Loucy (cell line): ENCODE measurements around the gene RPL39L.
A peak's percentile ranks its signal among the peaks of the same experiment; 100 is the strongest.

ENCODE experiments used
- H2AFZ ChIP-seq: fragments of 200-600 bp; sonication (generic); 2 replicates; pipeline ENCODE4 v1.6.0; 2016; ENCODE audit warnings: antibody characterized with exemption, mild to moderate bottlenecking, low read length, moderate library complexity
- H3F3A ChIP-seq: fragments of 200-600 bp; 2 replicates; pipeline ENCODE4 v1.6.0; 2016; ENCODE audit warnings: antibody characterized with exemption, low read depth, mild to moderate bottlenecking
- H3K27me3 ChIP-seq: fragments of 200-600 bp; sonication (generic); 2 replicates; pipeline ENCODE4 v1.6.1; 2014; ENCODE audit warnings: low read length, mild to moderate bottlenecking; ENCODE audit not compliant: insufficient read depth, poor library complexity, severe bottlenecking
- H3K36me3 ChIP-seq: fragments of 200-600 bp; sonication (generic); 2 replicates; pipeline ENCODE4 v1.6.1; 2016; ENCODE audit warnings: low read length; ENCODE audit not compliant: insufficient read depth
- H3K4me1 ChIP-seq: fragments of 200-600 bp; sonication (generic); 2 replicates; pipeline ENCODE4 v1.5.1; 2014; ENCODE audit warnings: low read length, mild to moderate bottlenecking; ENCODE audit not compliant: insufficient read depth, poor library complexity, severe bottlenecking
- H3K4me2 ChIP-seq: fragments of 200-600 bp; sonication (generic); 2 replicates; pipeline ENCODE4 v1.6.0; 2014; ENCODE audit warnings: antibody characterized with exemption, low read length, low read depth, mild to moderate bottlenecking; ENCODE audit not compliant: poor library complexity, severe bottlenecking
- H3K4me3 ChIP-seq: fragments of 200-600 bp; sonication (generic); 2 replicates; pipeline ENCODE4 v1.5.1; 2014; ENCODE audit warnings: low read length, mild to moderate bottlenecking, mixed read lengths; ENCODE audit not compliant: poor library complexity, severe bottlenecking
- H3K79me2 ChIP-seq: fragments of 200-600 bp; sonication (generic); 2 replicates; pipeline ENCODE4 v1.6.1; 2014; ENCODE audit warnings: low read length; ENCODE audit not compliant: insufficient read depth
- H3K9ac ChIP-seq: fragments of 200-600 bp; sonication (generic); 2 replicates; pipeline ENCODE4 v1.6.0; 2014; ENCODE audit warnings: mild to moderate bottlenecking, low read depth, low read length, moderate library complexity; ENCODE audit not compliant: poor library complexity, severe bottlenecking
- H3K9me2 ChIP-seq: fragments of 200-600 bp; sonication (generic); replicated peaks from 2 replicates; pipeline ENCODE4 v1.6.1; 2016; ENCODE audit warnings: low read depth, low read length, mixed read lengths
- H3K9me3 ChIP-seq: fragments of 200-600 bp; sonication (generic); 2 replicates; pipeline ENCODE4 v1.6.1; 2014; ENCODE audit warnings: mild to moderate bottlenecking, antibody characterized with exemption, low read length, low read depth; ENCODE audit not compliant: insufficient read depth
- H4K20me1 ChIP-seq: fragments of 200-600 bp; sonication (generic); 2 replicates; pipeline ENCODE4 v1.6.0; 2014; ENCODE audit warnings: antibody characterized with exemption, low read length, mild to moderate bottlenecking; ENCODE audit not compliant: insufficient read depth, poor library complexity, severe bottlenecking
- EZH2phosphoT487 ChIP-seq: fragments of 200-600 bp; IDR thresholded peaks from 2 replicates; pipeline ENCODE4 v1.6.1; 2018; ENCODE audit warnings: antibody characterized with exemption, mild to moderate bottlenecking, moderate library complexity, borderline replicate concordance
- TF ChIP-seq, protein P1 (sequence below): fragments of 200-600 bp; sonication (generic); conservative IDR thresholded peaks from 2 replicates; pipeline ENCODE4 v1.5.1; 2014; ENCODE audit warnings: mild to moderate bottlenecking, antibody characterized with exemption, low read length

Gene RPL39L

DNA sequence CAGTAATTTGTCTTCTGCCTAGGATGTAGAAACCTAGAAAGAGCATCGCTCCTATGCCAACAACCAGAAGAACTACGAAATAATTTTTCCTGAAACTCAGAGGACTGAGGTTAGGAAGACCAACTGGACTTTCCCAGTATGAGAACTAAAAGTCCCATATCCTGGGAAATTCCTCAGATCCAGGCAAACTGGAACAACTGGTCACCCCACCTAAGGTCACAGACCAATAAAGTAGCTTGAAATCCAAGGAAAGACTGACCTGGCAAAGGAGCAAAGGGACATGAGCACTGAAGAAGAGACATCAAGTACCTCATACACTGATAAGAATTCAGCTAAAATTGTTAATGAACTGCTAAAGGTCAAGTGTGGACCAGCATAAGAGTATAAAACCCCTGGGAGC lies 6.6 kb downstream of the RPL39L start:
- peaks cover 9% of the 10 kb centered on the region for H3K4me1 ChIP-seq

DNA sequence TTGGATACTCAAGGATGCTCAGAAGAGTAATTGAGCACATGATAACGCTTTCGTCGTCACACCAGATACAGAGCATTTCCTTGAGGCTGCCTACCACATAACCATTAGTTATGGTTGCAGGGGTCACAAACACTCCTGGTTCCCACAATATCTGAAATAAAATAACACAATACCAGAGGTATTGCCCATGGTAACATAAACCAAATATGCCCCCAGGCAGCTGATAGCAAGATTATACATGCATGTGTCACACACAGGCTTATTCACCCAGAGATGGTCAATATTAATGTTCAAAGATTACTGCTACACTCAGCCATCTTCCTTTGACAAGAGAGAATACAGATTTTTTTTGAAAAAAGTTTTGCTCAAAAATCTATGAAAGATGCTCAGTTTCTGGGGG lies 7.3 kb downstream of the RPL39L start:
- Histone ChIP-seq H2AFZ (no peak overlapping the region), H3F3A (no peaks in the 10 kb centered on the region), H3K4me2 (no peak overlapping the region), H3K9ac (no peak overlapping the region), H3K9me3 (peaks cover 6% of the 10 kb centered on the region; the same call in 1 of the 2 replicates), H3K79me2 (no peaks in the 10 kb centered on the region), H3K27me3 (no peaks in the 10 kb centered on the region), H4K20me1 (no peaks in the 10 kb centered on the region), H3K36me3 (no peaks in the 10 kb centered on the region), H3K4me3 (no peak overlapping the region), H3K9me2 (no peaks in the 10 kb centered on the region), H3K4me1 (peaks cover 9% of the 10 kb centered on the region)
- TF ChIP-seq, protein P1, sequence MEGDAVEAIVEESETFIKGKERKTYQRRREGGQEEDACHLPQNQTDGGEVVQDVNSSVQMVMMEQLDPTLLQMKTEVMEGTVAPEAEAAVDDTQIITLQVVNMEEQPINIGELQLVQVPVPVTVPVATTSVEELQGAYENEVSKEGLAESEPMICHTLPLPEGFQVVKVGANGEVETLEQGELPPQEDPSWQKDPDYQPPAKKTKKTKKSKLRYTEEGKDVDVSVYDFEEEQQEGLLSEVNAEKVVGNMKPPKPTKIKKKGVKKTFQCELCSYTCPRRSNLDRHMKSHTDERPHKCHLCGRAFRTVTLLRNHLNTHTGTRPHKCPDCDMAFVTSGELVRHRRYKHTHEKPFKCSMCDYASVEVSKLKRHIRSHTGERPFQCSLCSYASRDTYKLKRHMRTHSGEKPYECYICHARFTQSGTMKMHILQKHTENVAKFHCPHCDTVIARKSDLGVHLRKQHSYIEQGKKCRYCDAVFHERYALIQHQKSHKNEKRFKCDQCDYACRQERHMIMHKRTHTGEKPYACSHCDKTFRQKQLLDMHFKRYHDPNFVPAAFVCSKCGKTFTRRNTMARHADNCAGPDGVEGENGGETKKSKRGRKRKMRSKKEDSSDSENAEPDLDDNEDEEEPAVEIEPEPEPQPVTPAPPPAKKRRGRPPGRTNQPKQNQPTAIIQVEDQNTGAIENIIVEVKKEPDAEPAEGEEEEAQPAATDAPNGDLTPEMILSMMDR: no peak
- TF ChIP-seq EZH2phosphoT487: no peak

More for the DNA sequence above, 6.6 kb downstream of the RPL39L start:
- Histone ChIP-seq H3K9me2 (no peaks in the 10 kb centered on the region), H3K27me3 (no peaks in the 10 kb centered on the region), H3K36me3 (no peaks in the 10 kb centered on the region), H2AFZ (no peak overlapping the region), H3K79me2 (no peaks in the 10 kb centered on the region), H4K20me1 (no peaks in the 10 kb centered on the region), H3F3A (no peaks in the 10 kb centered on the region), H3K9me3 (peaks cover 6% of the 10 kb centered on the region; the same call in 1 of the 2 replicates), H3K4me3 (no peak overlapping the region), H3K9ac (no peak overlapping the region), H3K4me2 (no peak overlapping the region)
- TF ChIP-seq EZH2phosphoT487: no peak
- TF ChIP-seq, protein P1: no peak

DNA sequence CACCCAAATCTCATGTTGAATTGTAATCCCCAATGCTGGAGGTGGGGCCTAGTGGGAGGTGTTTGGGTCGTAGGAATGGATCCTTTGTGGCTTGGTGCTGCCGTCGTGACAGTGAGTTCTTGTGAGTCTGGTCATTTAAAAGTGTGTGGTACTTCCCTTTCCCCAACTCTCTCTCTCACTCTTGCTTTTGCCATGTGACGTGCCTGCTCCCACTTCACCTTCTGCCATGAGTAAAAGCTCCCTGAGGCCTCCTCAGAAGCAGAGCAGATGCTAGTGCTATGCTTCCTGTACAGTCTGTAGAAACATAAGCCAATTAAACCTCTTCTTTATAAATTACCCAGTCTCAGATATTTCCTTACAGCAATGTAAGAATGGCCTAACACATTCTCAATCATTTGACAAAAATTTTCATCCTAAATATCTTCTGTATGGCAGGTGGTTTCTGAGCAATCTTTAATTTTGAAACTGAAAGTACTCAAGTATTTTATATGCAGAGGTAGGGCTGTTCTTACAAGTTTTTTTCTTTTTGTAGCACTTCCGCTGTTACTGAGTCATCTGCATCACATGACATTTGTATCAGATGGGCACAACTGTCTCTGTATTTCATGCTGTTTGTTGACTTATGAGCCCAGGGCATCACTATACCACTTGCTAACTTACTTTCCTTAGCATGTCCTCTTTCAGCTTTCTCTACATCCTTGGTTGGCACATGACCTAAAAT lies 8.8 kb downstream of the RPL39L start:
- H3K9me2 ChIP-seq: no peaks in the 10 kb centered on the region
- no peaks in the 10 kb centered on the region for H3F3A ChIP-seq
- peak overlapping the region; percentile 35 for H3K4me3 ChIP-seq
- no peaks in the 10 kb centered on the region for H3K27me3 ChIP-seq
- H2AFZ ChIP-seq: peak overlapping the region; percentile 73
- H3K36me3 ChIP-seq: no peaks in the 10 kb centered on the region
- H3K9me3 ChIP-seq: peaks cover 6% of the 10 kb centered on the region; the same call in 1 of the 2 replicates
- H4K20me1 ChIP-seq: no peaks in the 10 kb centered on the region
- H3K4me2 ChIP-seq: peak overlapping the region; percentile 35
- H3K4me1 ChIP-seq: peaks cover 9% of the 10 kb centered on the region
- H3K9ac ChIP-seq: no peak overlapping the region
- no peaks in the 10 kb centered on the region for H3K79me2 ChIP-seq
- no peak for TF ChIP-seq EZH2phosphoT487
- TF ChIP-seq, protein P1: no peak
